ENCODE measurements around the gene CES4A. TPM values are rescaled to one million over a fixed set of nuclear protein-coding genes. Genes with fewer than 3 reads are reported as not detected.

CES4A gene
- total RNA-seq, 1 experiment from 2014 or later = 0.61 TPM

DNA sequence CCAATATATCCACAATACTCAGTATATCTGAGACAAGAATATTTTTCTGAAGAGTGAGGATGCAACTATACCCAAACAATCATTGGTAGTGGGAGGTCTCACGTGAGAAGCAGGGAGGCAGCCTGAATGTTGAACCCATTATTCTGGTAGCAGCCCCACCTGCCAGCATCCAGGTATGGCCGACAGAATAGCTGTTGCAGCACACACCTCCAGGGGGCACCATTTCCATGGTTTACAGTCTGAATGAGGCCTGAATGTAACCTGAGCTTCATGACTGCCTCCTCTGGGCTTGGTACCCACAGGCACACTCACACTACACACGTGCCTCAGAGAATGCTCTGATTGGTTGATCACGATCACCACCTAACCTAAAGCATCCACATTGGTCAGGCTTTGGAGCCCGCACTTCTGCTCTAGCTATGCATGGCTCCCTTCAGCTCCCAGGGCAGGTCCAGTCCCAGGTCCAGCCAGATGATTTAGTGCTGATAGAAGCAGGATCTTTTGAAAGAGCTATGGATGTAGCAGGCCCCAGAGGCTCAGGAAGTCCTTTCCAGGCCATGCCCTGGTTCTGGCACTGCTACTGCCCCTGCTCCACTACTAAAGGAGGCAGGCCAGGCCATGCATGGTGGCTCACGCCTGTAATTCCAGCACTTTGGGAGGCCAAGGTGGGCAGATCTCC lies 29.6 kb downstream of the CES4A start:
- Mint-ChIP-seq H3K36me3 (no peaks in the 10 kb centered on the region), H3K4me3 (no peak overlapping the region), H3K27me3 (ENCODE audit: low read depth) (peaks cover 41% of the 10 kb centered on the region), H3K9me3 (no peaks in the 10 kb centered on the region), H3K27ac (no peak overlapping the region), H3K4me1 (no peaks in the 10 kb centered on the region)
- POLR2A ChIA-PET = interaction anchor here (0.6 to 1.7 kb wide), 3 partner anchors 12 to 137 kb away, joined by 3 to 4 read pairs (median 3); no protein-coding TSS in a partner anchor
- DNase-seq (ENCODE audit: low spot score) (peak; percentile 95), ATAC-seq (peak; percentile 96)
- CTCF ChIA-PET = interaction anchor here (0.5 to 3.3 kb wide), 78 partner anchors 10 to 918 kb away, joined by 3 to 79 read pairs (median 4); partner anchors contain the start of genes B3GNT9, CBFB, CES3 and ELMO3
- TF ChIP-seq SMAD3 (CRISPR knock-in tag; IDR thresholded peaks at IDR 0.05; ENCODE audit: borderline replicate concordance) (peak; percentile 83; the same call in 1 of the 2 replicates), PRDM15 (CRISPR knock-in tag; IDR thresholded peaks at IDR 0.05) (no peak), ESRRA (CRISPR knock-in tag; IDR thresholded peaks at IDR 0.05; ENCODE audit: borderline replicate concordance) (no peak), GABPB1 (CRISPR knock-in tag; IDR thresholded peaks at IDR 0.05) (peak; percentile 47; the same call in 1 of the 2 replicates), CREM (CRISPR knock-in tag; IDR thresholded peaks at IDR 0.05) (0 out of 2 replicates have a peak, but pooled peaks have one; percentile 27), SOX15 (CRISPR knock-in tag; IDR thresholded peaks at IDR 0.05) (no peak), E2F5 (CRISPR knock-in tag; IDR thresholded peaks at IDR 0.05) (0 out of 2 replicates have a peak, but pooled peaks have one; percentile 16), USF1 (CRISPR knock-in tag; IDR thresholded peaks at IDR 0.05) (peak; percentile 92), SP1 (CRISPR knock-in tag; conservative IDR thresholded peaks at IDR 0.05) (peak; percentile 72; the same call in 1 of the 2 replicates), NFYB (CRISPR knock-in tag; conservative IDR thresholded peaks at IDR 0.05; ENCODE audit: low read depth) (peak; percentile 84), FOXP4 (CRISPR knock-in tag; IDR thresholded peaks at IDR 0.05) (no peak), FOXK1 (CRISPR knock-in tag; IDR thresholded peaks at IDR 0.05) (no peak), ATF1 (CRISPR knock-in tag; IDR thresholded peaks at IDR 0.05) (no peak), CTCF (IDR thresholded peaks at IDR 0.05) (peak; percentile 85), CBFB (CRISPR knock-in tag; IDR thresholded peaks at IDR 0.05; ENCODE audit: low read depth) (no peak)
- TF ChIP-seq, protein P1, sequence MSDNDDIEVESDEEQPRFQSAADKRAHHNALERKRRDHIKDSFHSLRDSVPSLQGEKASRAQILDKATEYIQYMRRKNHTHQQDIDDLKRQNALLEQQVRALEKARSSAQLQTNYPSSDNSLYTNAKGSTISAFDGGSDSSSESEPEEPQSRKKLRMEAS (CRISPR knock-in tag; IDR thresholded peaks at IDR 0.05) = peak; percentile 86
- TF ChIP-seq, protein P2, sequence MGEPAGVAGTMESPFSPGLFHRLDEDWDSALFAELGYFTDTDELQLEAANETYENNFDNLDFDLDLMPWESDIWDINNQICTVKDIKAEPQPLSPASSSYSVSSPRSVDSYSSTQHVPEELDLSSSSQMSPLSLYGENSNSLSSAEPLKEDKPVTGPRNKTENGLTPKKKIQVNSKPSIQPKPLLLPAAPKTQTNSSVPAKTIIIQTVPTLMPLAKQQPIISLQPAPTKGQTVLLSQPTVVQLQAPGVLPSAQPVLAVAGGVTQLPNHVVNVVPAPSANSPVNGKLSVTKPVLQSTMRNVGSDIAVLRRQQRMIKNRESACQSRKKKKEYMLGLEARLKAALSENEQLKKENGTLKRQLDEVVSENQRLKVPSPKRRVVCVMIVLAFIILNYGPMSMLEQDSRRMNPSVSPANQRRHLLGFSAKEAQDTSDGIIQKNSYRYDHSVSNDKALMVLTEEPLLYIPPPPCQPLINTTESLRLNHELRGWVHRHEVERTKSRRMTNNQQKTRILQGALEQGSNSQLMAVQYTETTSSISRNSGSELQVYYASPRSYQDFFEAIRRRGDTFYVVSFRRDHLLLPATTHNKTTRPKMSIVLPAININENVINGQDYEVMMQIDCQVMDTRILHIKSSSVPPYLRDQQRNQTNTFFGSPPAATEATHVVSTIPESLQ (CRISPR knock-in tag; IDR thresholded peaks at IDR 0.05) = no peak
- TF ChIP-seq, protein P3, sequence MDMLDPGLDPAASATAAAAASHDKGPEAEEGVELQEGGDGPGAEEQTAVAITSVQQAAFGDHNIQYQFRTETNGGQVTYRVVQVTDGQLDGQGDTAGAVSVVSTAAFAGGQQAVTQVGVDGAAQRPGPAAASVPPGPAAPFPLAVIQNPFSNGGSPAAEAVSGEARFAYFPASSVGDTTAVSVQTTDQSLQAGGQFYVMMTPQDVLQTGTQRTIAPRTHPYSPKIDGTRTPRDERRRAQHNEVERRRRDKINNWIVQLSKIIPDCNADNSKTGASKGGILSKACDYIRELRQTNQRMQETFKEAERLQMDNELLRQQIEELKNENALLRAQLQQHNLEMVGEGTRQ (CRISPR knock-in tag; IDR thresholded peaks at IDR 0.05) = peak; percentile 93
- TF ChIP-seq, protein P4, sequence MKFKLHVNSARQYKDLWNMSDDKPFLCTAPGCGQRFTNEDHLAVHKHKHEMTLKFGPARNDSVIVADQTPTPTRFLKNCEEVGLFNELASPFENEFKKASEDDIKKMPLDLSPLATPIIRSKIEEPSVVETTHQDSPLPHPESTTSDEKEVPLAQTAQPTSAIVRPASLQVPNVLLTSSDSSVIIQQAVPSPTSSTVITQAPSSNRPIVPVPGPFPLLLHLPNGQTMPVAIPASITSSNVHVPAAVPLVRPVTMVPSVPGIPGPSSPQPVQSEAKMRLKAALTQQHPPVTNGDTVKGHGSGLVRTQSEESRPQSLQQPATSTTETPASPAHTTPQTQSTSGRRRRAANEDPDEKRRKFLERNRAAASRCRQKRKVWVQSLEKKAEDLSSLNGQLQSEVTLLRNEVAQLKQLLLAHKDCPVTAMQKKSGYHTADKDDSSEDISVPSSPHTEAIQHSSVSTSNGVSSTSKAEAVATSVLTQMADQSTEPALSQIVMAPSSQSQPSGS (CRISPR knock-in tag; IDR thresholded peaks at IDR 0.05; ENCODE audit: borderline replicate concordance, low read depth) = no peak
- TF ChIP-seq, protein P5, sequence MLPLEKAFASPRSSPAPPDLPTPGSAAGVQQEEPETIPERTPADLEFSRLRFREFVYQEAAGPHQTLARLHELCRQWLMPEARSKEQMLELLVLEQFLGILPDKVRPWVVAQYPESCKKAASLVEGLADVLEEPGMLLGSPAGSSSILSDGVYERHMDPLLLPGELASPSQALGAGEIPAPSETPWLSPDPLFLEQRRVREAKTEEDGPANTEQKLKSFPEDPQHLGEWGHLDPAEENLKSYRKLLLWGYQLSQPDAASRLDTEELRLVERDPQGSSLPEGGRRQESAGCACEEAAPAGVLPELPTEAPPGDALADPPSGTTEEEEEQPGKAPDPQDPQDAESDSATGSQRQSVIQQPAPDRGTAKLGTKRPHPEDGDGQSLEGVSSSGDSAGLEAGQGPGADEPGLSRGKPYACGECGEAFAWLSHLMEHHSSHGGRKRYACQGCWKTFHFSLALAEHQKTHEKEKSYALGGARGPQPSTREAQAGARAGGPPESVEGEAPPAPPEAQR (CRISPR knock-in tag; IDR thresholded peaks at IDR 0.05) = 0 out of 2 replicates have a peak, but pooled peaks have one; percentile 54

All from WTC11 (cell line).